HepG2 (cell line): ENCODE measurements around the gene INPP4B. TPM values are rescaled to one million over a fixed set of nuclear protein-coding genes. Genes with fewer than 3 reads are reported as not detected.

Experiments
- ATAC-seq: fragments of 200-7000 bp; cut with Tn5 transposase; 3 replicates; pipeline ENCODE4 v1.9.1; 2020; ENCODE audit warnings: mild to moderate bottlenecking, moderate library complexity
- BruUV-seq: library from RNA; stranded (reverse); fragments of 400-500 nt; replicated peaks from 2 replicates; lab custom pipeline; 2021; lab: Mats Ljungman, UMichigan
- CTCF ChIA-PET: fragments of 300-600 bp; formaldehyde crosslinking; extraction: SDS; loops from one replicate; lab custom pipeline; 2021; ENCODE audit warnings: low total read pairs, inconsistent platforms, low intra/inter-chr PET ratio; lab: Yijun Ruan, JAX
- POLR2A ChIA-PET: fragments of 350-600 bp; sonication (Branson Sonifier 250); formaldehyde crosslinking; loops from one replicate; lab custom pipeline; 2020; ENCODE audit warnings: antibody characterized with exemption, inconsistent platforms; lab: Yijun Ruan, JAX
- DNase-seq: peaks from one replicate; pipeline ENCODE4 v3.0.0-alpha.2; 2015; ENCODE audit warnings: low spot score
- FAIRE-seq: peaks from 3 replicates; lab custom pipeline; 2011; peaks lifted over from hg19 to GRCh38; lab: Jason Lieb, UNC
- H2AFZ ChIP-seq: one replicate; pipeline ENCODE4 v1.6.1; 2011; ENCODE audit warnings: low read length, inconsistent platforms
- H3K27ac ChIP-seq: fragments of 300-600 bp; 3 replicates; pipeline ENCODE4 v1.8.0; 2011; ENCODE audit warnings: mixed run types, mild to moderate bottlenecking, mixed read lengths, low read length, inconsistent platforms; ENCODE audit not compliant: insufficient read depth; ENCODE audit errors: extremely low read length
- H3K27me3 ChIP-seq, 2 experiments: fragments of 200-600 bp in 1 of 2; 2 replicates in 1 of 2; 3 replicates in 1 of 2; pipeline versions ENCODE4 v1.6.0 to v1.8.0; 2011; ENCODE audit warnings: low read length in 2 of 2, mild to moderate bottlenecking in 2 of 2, moderate library complexity in 2 of 2, inconsistent platforms in 1 of 2; ENCODE audit not compliant: insufficient read depth in 2 of 2, control insufficient read depth in 1 of 2
- H3K36me3 ChIP-seq, 2 experiments: fragments of 200-600 bp in 1 of 2; replicated peaks in 1 of 2; 2 replicates in 1 of 2; 3 replicates in 1 of 2; pipeline versions ENCODE4 v1.5.1 to v1.8.0; 2011; ENCODE audit warnings: low read length in 2 of 2, inconsistent platforms in 1 of 2; ENCODE audit not compliant: insufficient read depth in 2 of 2, control insufficient read depth in 1 of 2
- H3K4me1 ChIP-seq: 2 replicates; pipeline ENCODE4 v1.5.1; 2012; ENCODE audit warnings: low read length, inconsistent platforms; ENCODE audit not compliant: insufficient read depth
- H3K4me2 ChIP-seq: 2 replicates; pipeline ENCODE4 v1.6.0; 2011; ENCODE audit warnings: low read depth, low read length, inconsistent platforms
- H3K4me3 ChIP-seq, 3 experiments: fragments of 200-600 bp in 1 of 3; sonication (generic), shearing (Covaris generic) in 1 of 3; replicated peaks in 1 of 3; 2 replicates each; pipeline ENCODE4 v1.5.1; 2011 to 2016; ENCODE audit warnings: low read length in 3 of 3, inconsistent platforms in 2 of 3, low read depth in 2 of 3, mild to moderate bottlenecking in 2 of 3, control low read depth in 1 of 3, mixed read lengths in 1 of 3; ENCODE audit not compliant: insufficient read depth in 1 of 3
- H3K79me2 ChIP-seq: one replicate; pipeline ENCODE4 v1.6.1; 2011; ENCODE audit warnings: low read length, inconsistent platforms; ENCODE audit not compliant: insufficient read depth
- H3K9ac ChIP-seq: 2 replicates; pipeline ENCODE4 v1.6.0; 2011; ENCODE audit warnings: mild to moderate bottlenecking, low read depth, low read length, inconsistent platforms; ENCODE audit not compliant: insufficient read depth
- H3K9me3 ChIP-seq: 2 replicates; pipeline ENCODE4 v1.5.1; 2012; ENCODE audit warnings: mild to moderate bottlenecking, low read length
- H4K20me1 ChIP-seq: 2 replicates; pipeline ENCODE4 v1.6.0; 2011; ENCODE audit warnings: inconsistent platforms, mild to moderate bottlenecking, low read length, moderate library complexity; ENCODE audit not compliant: insufficient read depth
- CENPX ChIP-seq: sonication (generic); formaldehyde crosslinking; IDR thresholded peaks from 2 replicates; pipeline ENCODE4 v1.9.0; 2021; ENCODE audit warnings: mild to moderate bottlenecking, missing genetic modification reagents, moderate library complexity
- DR1 ChIP-seq: sonication (generic); formaldehyde crosslinking; IDR thresholded peaks from 2 replicates; pipeline ENCODE4 v1.8.0; 2021; ENCODE audit warnings: mild to moderate bottlenecking, missing genetic modification reagents, inconsistent platforms
- EP300 ChIP-seq, 3 experiments: sonication (generic) in 1 of 3; formaldehyde crosslinking in 1 of 3; IDR thresholded peaks; 2 replicates each; pipeline versions ENCODE4 v1.5.1 to v1.6.1; 2011 to 2020; ENCODE audit warnings: low read depth in 2 of 3, low read length in 2 of 3, borderline replicate concordance in 1 of 3, improper control_type of control experiment in 1 of 3, mild to moderate bottlenecking in 1 of 3, missing genetic modification reagents in 1 of 3, moderate library complexity in 1 of 3
- HIVEP1 ChIP-seq: sonication (generic); formaldehyde crosslinking; IDR thresholded peaks from 2 replicates; pipeline ENCODE4 v1.4.0; 2020; ENCODE audit warnings: mild to moderate bottlenecking, missing genetic modification reagents
- HMGXB3 ChIP-seq: sonication (generic); formaldehyde crosslinking; IDR thresholded peaks from 2 replicates; pipeline ENCODE4 v1.4.0; 2020; ENCODE audit warnings: missing genetic modification reagents, borderline replicate concordance
- MED8 ChIP-seq: sonication (generic); formaldehyde crosslinking; IDR thresholded peaks from 2 replicates; pipeline ENCODE4 v1.8.1; 2023; ENCODE audit warnings: mild to moderate bottlenecking, missing genetic modification reagents; ENCODE audit not compliant: insufficient replicate concordance
- NFIB ChIP-seq: sonication (generic); formaldehyde crosslinking; IDR thresholded peaks from 2 replicates; pipeline ENCODE4 v1.9.0; 2021; ENCODE audit warnings: missing genetic modification reagents, mild to moderate bottlenecking, borderline replicate concordance
- TBL1XR1 ChIP-seq: fragments of 150-350 bp; IDR thresholded peaks from 2 replicates; pipeline ENCODE4 v1.6.1; 2014; ENCODE audit warnings: borderline replicate concordance, low read length; ENCODE audit not compliant: partially characterized antibody
- ZBTB7B ChIP-seq: sonication (generic); formaldehyde crosslinking; IDR thresholded peaks from 2 replicates; pipeline ENCODE4 v1.4.0; 2020; ENCODE audit warnings: missing genetic modification reagents
- ZHX1 ChIP-seq: sonication (generic); formaldehyde crosslinking; IDR thresholded peaks from 2 replicates; pipeline ENCODE4 v1.8.1; 2022; ENCODE audit warnings: low read depth, mild to moderate bottlenecking, missing genetic modification reagents
- ZNF12 ChIP-seq: sonication (generic); formaldehyde crosslinking; IDR thresholded peaks from 2 replicates; pipeline ENCODE4 v1.5.0; 2020; ENCODE audit warnings: missing genetic modification reagents
- ZNF24 ChIP-seq: fragments of 450-650 bp; IDR thresholded peaks from 2 replicates; pipeline ENCODE4 v1.6.1; 2017; ENCODE audit warnings: antibody characterized with exemption, mild to moderate bottlenecking
- ZNF431 ChIP-seq: sonication (generic); formaldehyde crosslinking; IDR thresholded peaks from 2 replicates; pipeline ENCODE4 v1.9.0; 2022; ENCODE audit warnings: missing genetic modification reagents, low read depth, mild to moderate bottlenecking, borderline replicate concordance
- ZNF577 ChIP-seq: sonication (generic); formaldehyde crosslinking; IDR thresholded peaks from 2 replicates; pipeline ENCODE4 v1.4.0; 2020; ENCODE audit warnings: mild to moderate bottlenecking, low read depth, missing genetic modification reagents, borderline replicate concordance
- ZNF776 ChIP-seq: sonication (generic); formaldehyde crosslinking; IDR thresholded peaks from 2 replicates; pipeline ENCODE4 v1.4.0; 2020; ENCODE audit warnings: mild to moderate bottlenecking, missing genetic modification reagents
- WGBS: methylation state at CpG from one replicate; pipeline ENCODE4 v1.1.6; 2017; ENCODE audit warnings: low lambda C conversion rate; 5-methylcytosine and 5-hydroxymethylcytosine counted together
- in situ Hi-C: cut with HindIII; loops from 2 replicates; pipeline ENCODE4 v1.10.0; 2017; ENCODE audit warnings: low pct_unique_long_range_greater_than_20kb; ENCODE audit not compliant: extremely low pct_ligation_motif_present
- intact Hi-C: fragments of 100-400 bp; cut with micrococcal nuclease; formaldehyde crosslinking; loops from one replicate; pipeline ENCODE4 v1.10.0; 2022; ENCODE audit not compliant: unreplicated experiment
- polyA plus RNA-seq, 8 experiments: library from polyadenylated mRNA; depleted of rRNA in 3 of 8; stranded (reverse) in 7 of 8; unstranded in 1 of 8; fragments of >200 nt; fragmentation: Illumina TruSeq in 4 of 8; extraction: Trizol in 4 of 8; gene quantifications; 2 replicates each; pipeline versions ENCODE4 v1.2.1 to v1.2.3, GENCODE V29; 2011 to 2016; ENCODE audit warnings: low read depth in 4 of 8, missing spikeins in 1 of 8, mixed read lengths in 1 of 8; ENCODE audit not compliant: insufficient read depth in 1 of 8
- total RNA-seq, 5 experiments: library from RNA; depleted of rRNA; stranded (reverse); fragments of >200 nt; fragmentation: Illumina TruSeq; extraction: Trizol; gene quantifications; 2 replicates each; pipeline ENCODE4 v1.2.3, GENCODE V29; 2016; ENCODE audit warnings: low read depth in 1 of 5
- TF ChIP-seq, protein P1 (sequence below): sonication (generic); formaldehyde crosslinking; IDR thresholded peaks from 2 replicates; pipeline ENCODE4 v1.4.0; 2020; ENCODE audit warnings: missing genetic modification reagents, low read depth, mild to moderate bottlenecking, borderline replicate concordance
- TF ChIP-seq, protein P2 (sequence below): sonication (generic); formaldehyde crosslinking; IDR thresholded peaks from 2 replicates; pipeline ENCODE4 v1.4.0; 2020; ENCODE audit warnings: mild to moderate bottlenecking, missing genetic modification reagents

INPP4B gene
- total and polyA plus RNA-seq, 2 of the 13 experiments (the other 11 are each of a cell fraction or from before 2014, with no cell fraction given) = not detected

- no peak overlapping the region for H3K27ac ChIP-seq
- H3K27me3 ChIP-seq = no peaks in the 10 kb centered on the region
- intact Hi-C loops = no loop called here
- ATAC-seq = no peak
- no peak for FAIRE-seq
- in situ Hi-C loops = no loop called here
- CTCF ChIA-PET = no interaction called here
- POLR2A ChIA-PET = no interaction called here
- no peaks in the 10 kb centered on the region for H3K9me3 ChIP-seq
- H3K4me2 ChIP-seq = no peak overlapping the region
- H2AFZ ChIP-seq = no peak overlapping the region
- H3K4me1 ChIP-seq = no peaks in the 10 kb centered on the region
- H3K4me3 ChIP-seq = no peak overlapping the region
- 0% methylated on average over 1 of the region's 1 CpG for WGBS
- H3K9ac ChIP-seq = no peak overlapping the region
- no peaks in the 10 kb centered on the region for H3K36me3 ChIP-seq
- DNase-seq = no peak
- H3K79me2 ChIP-seq = no peaks in the 10 kb centered on the region
- no peaks in the 10 kb centered on the region for H4K20me1 ChIP-seq
- BruUV-seq = no TSS peak
- TF ChIP-seq CENPX = no peak
- no peak for TF ChIP-seq ZHX1
- no peak for TF ChIP-seq ZNF12 (CRISPR knock-in tag)
- no peak for TF ChIP-seq HIVEP1
- TF ChIP-seq ZNF776 (CRISPR knock-in tag) = no peak
- no peak for TF ChIP-seq DR1
- TF ChIP-seq NFIB (CRISPR knock-in tag) = no peak
- TF ChIP-seq MED8 = no peak
- no peak for TF ChIP-seq ZNF24
- TF ChIP-seq, protein P1, sequence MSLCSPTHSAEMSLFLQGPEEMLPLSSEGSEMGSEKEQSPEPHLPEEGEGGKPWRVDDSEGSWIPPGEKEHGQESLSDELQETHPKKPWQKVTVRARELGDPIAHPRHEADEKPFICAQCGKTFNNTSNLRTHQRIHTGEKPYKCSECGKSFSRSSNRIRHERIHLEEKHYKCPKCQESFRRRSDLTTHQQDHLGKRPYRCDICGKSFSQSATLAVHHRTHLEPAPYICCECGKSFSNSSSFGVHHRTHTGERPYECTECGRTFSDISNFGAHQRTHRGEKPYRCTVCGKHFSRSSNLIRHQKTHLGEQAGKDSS = no peak
- no peak for TF ChIP-seq ZBTB7B (CRISPR knock-in tag)
- TF ChIP-seq, protein P2, sequence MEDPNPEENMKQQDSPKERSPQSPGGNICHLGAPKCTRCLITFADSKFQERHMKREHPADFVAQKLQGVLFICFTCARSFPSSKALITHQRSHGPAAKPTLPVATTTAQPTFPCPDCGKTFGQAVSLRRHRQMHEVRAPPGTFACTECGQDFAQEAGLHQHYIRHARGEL (CRISPR knock-in tag) = no peak
- TF ChIP-seq HMGXB3 = no peak
- TF ChIP-seq ZNF431 = no peak
- TF ChIP-seq TBL1XR1 = no peak
- TF ChIP-seq ZNF577 (CRISPR knock-in tag) = no peak
- TF ChIP-seq EP300 (IDR thresholded peaks at IDR 0.05; ENCODE audit: low read depth in 2 of 2, low read length in 2 of 2) = no peak
- TF ChIP-seq EP300 (CRISPR knock-in tag; IDR thresholded peaks at IDR 0.05; ENCODE audit: borderline replicate concordance) = no peak
Observed at GRCh38 chr4:142480244-142480643, 365.9 kb downstream of the INPP4B start.
